HL-60 (cell line): ENCODE results near the gene SLCO4A1.

Source experiments
- DNase-seq, 2 experiments: peaks; one replicate each; pipeline ENCODE4 v3.0.0-alpha.2; 2010 to 2020; ENCODE audit warnings: low read depth in 1 of 2, low spot score in 1 of 2
- H3K27ac ChIP-seq: fragments of 250-450 bp; sonication (Bioruptor Pico); replicated peaks from 2 replicates; pipeline ENCODE4 v1.5.1; 2020; ENCODE audit warnings: mild to moderate bottlenecking, moderate library complexity
- H3K27me3 ChIP-seq: fragments of 250-450 bp; sonication (Bioruptor Pico); 2 replicates; pipeline ENCODE4 v1.5.1; 2021; ENCODE audit warnings: mild to moderate bottlenecking, moderate library complexity; ENCODE audit not compliant: insufficient read depth, poor library complexity, severe bottlenecking
- H3K4me3 ChIP-seq: replicated peaks from 2 replicates; pipeline ENCODE4 v1.5.1; 2011; ENCODE audit warnings: mild to moderate bottlenecking, control low read depth, low read length; ENCODE audit not compliant: insufficient read depth
- GABPA ChIP-seq: IDR thresholded peaks from 2 replicates; pipeline ENCODE4 v1.6.1; 2012; ENCODE audit warnings: low read depth

Gene SLCO4A1

DNA sequence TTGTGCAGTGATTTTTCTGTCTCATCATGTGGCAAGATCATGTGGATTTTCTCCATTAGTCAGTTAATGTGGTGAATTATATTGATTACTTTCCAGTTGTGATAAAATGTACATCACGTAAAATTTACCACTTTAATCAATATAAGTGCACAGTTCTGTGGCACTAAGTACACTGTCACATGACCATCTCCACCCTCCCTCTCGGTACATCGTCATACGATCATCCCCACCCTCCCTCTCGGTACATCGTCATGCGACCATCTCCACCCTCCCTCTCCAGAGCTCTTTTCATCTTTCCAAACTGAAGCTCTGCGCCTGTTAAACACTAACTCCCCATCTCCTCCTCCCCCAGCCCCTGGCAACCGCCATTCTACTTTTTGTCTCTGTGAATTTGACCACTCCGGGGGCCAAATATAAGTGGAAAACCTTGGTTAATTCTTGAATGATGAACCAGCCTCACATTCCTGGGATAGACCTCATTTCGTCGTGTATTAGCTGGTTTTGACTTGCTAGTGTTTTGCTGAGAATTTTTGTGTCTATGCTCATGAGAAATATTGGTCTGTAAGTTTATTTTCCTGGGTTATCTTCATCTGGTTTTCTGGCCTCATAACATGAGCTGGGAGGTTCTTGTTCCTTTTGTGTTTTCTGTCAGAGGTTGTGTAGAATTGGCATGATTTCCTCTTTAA is 77.1 kb downstream of the SLCO4A1 start:
- no peak for TF ChIP-seq GABPA
- Histone ChIP-seq H3K27me3 (no peaks in the 10 kb centered on the region), H3K27ac (no peak overlapping the region), H3K4me3 (no peak overlapping the region)
- no peak for DNase-seq
